MM.1S (cell line): ENCODE data around the gene CCDC85C.

Source experiments
- DNase-seq: peaks from one replicate; pipeline ENCODE4 v3.0.0-alpha.2; 2015
- H2AFZ ChIP-seq: fragments of 300-600 bp; sonication (generic); 2 replicates; pipeline ENCODE4 v1.6.0; 2016; ENCODE audit warnings: antibody characterized with exemption, low read length
- H3F3A ChIP-seq: fragments of 300-600 bp; sonication (generic); 2 replicates; pipeline ENCODE4 v1.6.1; 2016; ENCODE audit warnings: mild to moderate bottlenecking, antibody characterized with exemption, low read length, moderate library complexity, mixed read lengths; ENCODE audit not compliant: insufficient read depth
- H3K27ac ChIP-seq: fragments of 300-600 bp; sonication (generic); 2 replicates; pipeline ENCODE4 v1.5.1; 2016; ENCODE audit warnings: mild to moderate bottlenecking, low read length
- H3K27me3 ChIP-seq: fragments of 300-600 bp; sonication (generic); replicated peaks from 2 replicates; pipeline ENCODE4 v1.6.0; 2016; ENCODE audit warnings: low read length; ENCODE audit not compliant: insufficient read depth
- H3K36me3 ChIP-seq: fragments of 300-600 bp; sonication (generic); replicated peaks from 2 replicates; pipeline ENCODE4 v1.6.1; 2016; ENCODE audit warnings: mild to moderate bottlenecking, low read length, mixed read lengths; ENCODE audit not compliant: insufficient read depth
- H3K4me1 ChIP-seq: fragments of 300-600 bp; sonication (generic); 2 replicates; pipeline ENCODE4 v1.6.1; 2016; ENCODE audit warnings: low read length, mixed read lengths
- H3K4me2 ChIP-seq: fragments of 300-600 bp; sonication (generic); 2 replicates; pipeline ENCODE4 v1.6.0; 2016; ENCODE audit warnings: low read depth, low read length
- H3K4me3 ChIP-seq: fragments of 300-600 bp; sonication (generic); 2 replicates; pipeline ENCODE4 v1.5.1; 2016; ENCODE audit warnings: low read length, mixed read lengths
- H3K79me2 ChIP-seq: fragments of 300-600 bp; sonication (generic); 2 replicates; pipeline ENCODE4 v1.6.1; 2016; ENCODE audit warnings: mixed run types, low read length, mixed read lengths
- H3K9ac ChIP-seq: fragments of 300-600 bp; sonication (generic); 2 replicates; pipeline ENCODE4 v1.6.1; 2016; ENCODE audit warnings: low read length, mixed read lengths
- H3K9me2 ChIP-seq: fragments of 300-600 bp; sonication (generic); replicated peaks from 2 replicates; pipeline ENCODE4 v1.6.1; 2016; ENCODE audit warnings: mild to moderate bottlenecking, low read length, mixed read lengths; ENCODE audit not compliant: insufficient read depth
- H3K9me3 ChIP-seq: fragments of 300-600 bp; sonication (generic); replicated peaks from 2 replicates; pipeline ENCODE4 v1.6.1; 2016; ENCODE audit warnings: mild to moderate bottlenecking, low read length, mixed read lengths; ENCODE audit not compliant: insufficient read depth
- H4K20me1 ChIP-seq: fragments of 300-600 bp; sonication (generic); 2 replicates; pipeline ENCODE4 v1.6.1; 2016; ENCODE audit warnings: mild to moderate bottlenecking, low read length, moderate library complexity, mixed read lengths; ENCODE audit not compliant: insufficient read depth
- CTCF ChIP-seq: fragments of 300-600 bp; sonication (generic); IDR thresholded peaks from 2 replicates; pipeline ENCODE4 v1.5.1; 2016; ENCODE audit warnings: antibody characterized with exemption, low read length, mixed read lengths
- EZH2 ChIP-seq: fragments of 300-600 bp; sonication (generic); optimal IDR thresholded peaks from 2 replicates; pipeline ENCODE3; 2017; ENCODE audit warnings: low read depth, mild to moderate bottlenecking, antibody characterized with exemption, low read length, mixed read lengths
- EZH2phosphoT487 ChIP-seq: fragments of 300-600 bp; sonication (generic); IDR thresholded peaks from 2 replicates; pipeline ENCODE4 v1.6.1; 2018; ENCODE audit warnings: antibody characterized with exemption, low read length

The CCDC85C gene

GRCh38 chr14:99548871-99549515 is 55.0 kb downstream of the CCDC85C start:
- TF ChIP-seq EZH2 (no peak), CTCF (no peak), EZH2phosphoT487 (no peak)
- H2AFZ ChIP-seq, result no peak overlapping the region
- no peaks in the 10 kb centered on the region for H3F3A ChIP-seq
- no peaks in the 10 kb centered on the region for H3K4me1 ChIP-seq
- no peaks in the 10 kb centered on the region for H3K79me2 ChIP-seq
- H3K27me3 ChIP-seq, result no peaks in the 10 kb centered on the region
- DNase-seq, result no peak
- no peaks in the 10 kb centered on the region for H3K9me2 ChIP-seq
- no peak overlapping the region for H3K4me3 ChIP-seq
- no peak overlapping the region for H3K9ac ChIP-seq
- H3K36me3 ChIP-seq, result no peaks in the 10 kb centered on the region
- no peaks in the 10 kb centered on the region for H3K9me3 ChIP-seq
- no peak overlapping the region for H3K27ac ChIP-seq
- no peak overlapping the region for H3K4me2 ChIP-seq
- no peaks in the 10 kb centered on the region for H4K20me1 ChIP-seq

GRCh38 chr14:99548255-99548654 is 55.8 kb downstream of the CCDC85C start:
- no peak overlapping the region for H3K4me2 ChIP-seq
- H3K27ac ChIP-seq, result no peak overlapping the region
- TF ChIP-seq EZH2phosphoT487 (no peak), CTCF (no peak), EZH2 (no peak)
- no peaks in the 10 kb centered on the region for H3K27me3 ChIP-seq
- no peaks in the 10 kb centered on the region for H3F3A ChIP-seq
- no peaks in the 10 kb centered on the region for H3K9me3 ChIP-seq
- no peaks in the 10 kb centered on the region for H4K20me1 ChIP-seq
- H3K9ac ChIP-seq, result no peak overlapping the region
- no peaks in the 10 kb centered on the region for H3K9me2 ChIP-seq
- no peaks in the 10 kb centered on the region for H3K79me2 ChIP-seq
- H3K36me3 ChIP-seq, result no peaks in the 10 kb centered on the region
- no peaks in the 10 kb centered on the region for H3K4me1 ChIP-seq
- H2AFZ ChIP-seq, result no peak overlapping the region
- H3K4me3 ChIP-seq, result no peak overlapping the region
- DNase-seq, result no peak

GRCh38 chr14:99546234-99546879 is 57.6 kb downstream of the CCDC85C start:
- H3K4me1 ChIP-seq, result no peaks in the 10 kb centered on the region
- no peak overlapping the region for H3K4me2 ChIP-seq
- H3K27me3 ChIP-seq, result no peaks in the 10 kb centered on the region
- TF ChIP-seq EZH2phosphoT487 (no peak), CTCF (no peak), EZH2 (no peak)
- H2AFZ ChIP-seq, result no peak overlapping the region
- H3K9me3 ChIP-seq, result no peaks in the 10 kb centered on the region
- no peaks in the 10 kb centered on the region for H3K79me2 ChIP-seq
- no peaks in the 10 kb centered on the region for H3F3A ChIP-seq
- H3K27ac ChIP-seq, result no peak overlapping the region
- H3K36me3 ChIP-seq, result no peaks in the 10 kb centered on the region
- no peak overlapping the region for H3K9ac ChIP-seq
- H3K9me2 ChIP-seq, result no peaks in the 10 kb centered on the region
- DNase-seq, result no peak
- H4K20me1 ChIP-seq, result no peaks in the 10 kb centered on the region
- H3K4me3 ChIP-seq, result no peak overlapping the region
